ENCODE measurements around the gene C11orf91.
"Not testable (repeated sequence)": the region's sequence is repeated elsewhere in the genome, so short reads cannot be mapped to it uniquely, and the experiment has no call there.

C11orf91 gene, protein sequence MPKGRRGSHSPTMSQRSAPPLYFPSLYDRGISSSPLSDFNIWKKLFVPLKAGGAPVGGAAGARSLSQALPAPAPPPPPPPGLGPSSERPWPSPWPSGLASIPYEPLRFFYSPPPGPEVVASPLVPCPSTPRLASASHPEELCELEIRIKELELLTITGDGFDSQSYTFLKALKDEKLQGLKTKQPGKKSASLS

GRCh38 chr11:33700502-33701271 is at the start of gene C11orf91:
Gene C11orf91 (minus strand): TSS chr11:33700826. CDS start chr11:33700740, 86 bp downstream.
- peak; percentile 98 for DNase-seq

DNA sequence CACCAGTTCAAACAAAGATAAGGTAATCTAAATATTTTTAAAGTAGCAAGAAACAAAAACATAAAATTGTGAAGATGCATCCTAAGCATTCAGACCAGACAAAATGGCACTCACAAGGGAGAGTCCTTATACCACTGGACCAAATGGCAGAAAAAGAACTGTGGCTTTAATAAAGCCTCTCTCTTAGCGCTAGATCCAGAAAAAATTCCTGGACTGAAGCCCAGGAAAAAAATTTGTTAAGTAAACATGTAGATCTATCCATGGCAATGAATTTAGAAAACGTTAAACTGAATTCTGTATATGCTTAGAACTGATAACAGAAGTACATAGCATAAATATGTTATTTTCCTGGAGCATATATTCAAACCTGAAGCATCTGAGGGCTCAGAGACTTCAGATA is 47.4 kb upstream of the C11orf91 start:
- no peak for DNase-seq

DNA sequence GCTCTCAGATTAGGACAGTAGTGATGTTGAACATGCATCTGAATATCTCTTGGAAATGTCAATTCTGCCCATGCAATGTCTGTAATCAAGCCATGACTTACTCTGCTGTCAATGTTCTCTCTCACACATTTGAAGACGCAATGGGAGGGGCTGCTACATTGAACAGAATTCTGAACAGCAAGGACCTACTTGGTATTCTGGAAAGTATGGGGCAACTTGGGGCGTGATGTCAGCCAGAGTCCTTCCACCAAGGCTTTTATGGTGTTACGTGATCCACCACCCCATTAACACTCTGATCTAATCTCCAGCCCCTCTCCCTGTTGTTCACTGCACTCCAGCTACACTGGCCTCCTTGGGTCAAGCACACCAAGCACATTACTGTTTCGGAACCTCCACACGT is 42.7 kb upstream of the C11orf91 start:
- DNase-seq: no peak

- DNase-seq: no peak
Observed at GRCh38 chr11:33742249-33742851, 41.7 kb upstream of the C11orf91 start.

- DNase-seq: no peak
Observed at GRCh38 chr11:33741806-33742205, 41.2 kb upstream of the C11orf91 start.

DNA sequence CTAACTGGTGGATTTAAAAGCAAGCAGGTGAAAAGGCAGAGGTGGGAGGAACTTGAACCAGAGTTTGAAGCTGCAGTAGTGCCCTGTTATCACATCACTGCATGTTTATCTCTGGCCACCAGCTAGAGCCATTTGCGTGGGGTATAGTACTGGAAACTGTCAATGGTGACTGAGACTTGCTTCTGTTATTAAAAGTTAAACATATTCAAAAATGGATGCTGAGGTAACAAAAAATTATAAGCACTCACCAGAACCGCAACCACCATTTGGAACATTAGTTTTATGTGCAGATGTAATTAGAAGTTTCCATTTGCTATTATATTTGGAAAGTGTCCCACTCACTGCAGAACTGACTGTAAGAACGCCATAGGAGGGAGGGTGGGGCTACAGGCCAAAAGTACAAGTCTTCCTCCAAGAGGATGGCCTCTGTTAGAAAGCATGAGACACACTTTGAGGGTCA is 36.8 kb upstream of the C11orf91 start:
- no peak for DNase-seq

- peak; percentile 92 for DNase-seq
Observed at GRCh38 chr11:33736148-33736812, 35.7 kb upstream of the C11orf91 start, which contains the start of gene CD59. Gene CD59 (minus strand): TSS chr11:33736423. CDS start chr11:33722445, 13,978 bp downstream.

DNA sequence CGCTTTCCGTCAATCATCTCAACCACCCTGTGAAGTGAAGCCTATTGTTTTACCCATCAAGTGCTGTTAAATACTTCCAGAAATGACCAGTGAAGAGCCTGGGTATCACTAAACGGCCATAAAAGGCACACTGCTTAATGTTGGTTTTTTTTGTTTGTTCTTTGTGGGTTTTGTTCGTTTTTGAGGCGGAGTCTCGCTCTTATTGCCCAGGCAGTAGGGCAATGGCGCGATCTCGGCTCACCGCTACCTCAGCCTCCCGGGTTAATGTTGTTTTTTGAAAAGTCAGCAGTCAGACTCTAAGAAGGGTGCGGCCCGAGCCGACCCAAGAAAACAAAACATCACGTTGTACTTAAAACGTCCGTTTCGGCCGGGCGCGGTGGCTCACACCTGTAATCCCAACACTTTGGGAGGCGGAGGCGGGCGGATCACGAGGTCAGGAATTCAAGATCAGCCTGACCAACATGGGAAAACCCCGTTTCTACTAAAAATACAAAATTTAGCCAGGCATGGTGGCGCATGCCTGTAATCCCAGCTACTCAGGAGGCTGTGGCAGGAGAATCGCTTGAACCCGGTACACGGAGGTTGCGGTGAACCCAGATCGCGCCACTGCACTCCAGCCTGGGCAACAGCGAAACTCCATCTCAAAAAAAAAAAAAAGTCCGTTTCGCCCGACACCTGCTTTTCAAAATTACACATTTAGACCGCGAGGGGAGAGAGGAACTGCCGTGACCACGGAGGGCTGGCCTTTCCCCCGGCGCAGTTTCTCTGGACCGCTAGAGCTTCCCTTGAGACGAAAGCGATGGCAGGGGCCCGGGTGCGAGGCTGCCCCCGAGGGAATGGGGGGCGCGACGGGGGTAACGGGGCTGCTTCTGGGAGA is 34.9 kb upstream of the C11orf91 start:
- DNase-seq: peak; percentile 61

DNA sequence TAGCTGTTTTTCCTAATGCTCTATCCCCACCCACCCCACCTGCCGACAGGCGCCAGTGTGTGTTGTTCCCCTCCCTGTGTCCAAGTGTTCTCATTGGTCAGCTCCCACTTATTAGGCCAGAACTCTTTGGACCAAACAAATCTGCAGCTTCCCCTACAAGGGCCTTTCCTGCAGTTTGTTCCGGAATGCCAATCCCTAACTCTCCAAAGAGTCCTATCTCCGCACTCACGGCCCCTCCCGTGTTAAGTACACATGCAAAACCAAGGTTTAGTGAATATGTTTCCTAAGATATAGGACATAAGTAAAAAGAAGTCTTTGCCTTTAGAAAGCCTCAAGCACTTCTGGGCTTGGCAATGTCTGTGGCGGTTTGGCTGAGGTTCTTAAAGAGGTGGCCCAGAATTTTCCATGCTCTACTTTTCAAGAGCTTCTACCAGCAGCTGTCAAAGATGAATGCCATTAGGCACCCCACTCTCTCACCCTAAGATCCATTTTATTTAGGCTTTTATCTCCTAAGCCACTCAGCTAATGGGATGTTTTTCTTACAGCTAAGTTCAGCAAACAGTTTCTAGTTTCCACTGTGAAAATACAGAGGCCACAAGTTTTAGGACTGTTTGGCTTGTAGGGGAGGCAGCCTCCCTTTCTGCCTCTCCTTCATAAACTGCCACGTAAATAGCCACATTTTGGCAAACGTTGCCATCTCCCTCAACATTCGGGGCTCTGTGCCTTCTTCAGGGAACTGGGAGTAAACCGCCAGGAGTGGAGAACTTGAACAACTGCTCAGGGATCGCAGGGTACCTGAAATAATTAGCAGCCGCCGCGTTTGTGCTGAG is 34.0 kb upstream of the C11orf91 start:
- no peak for DNase-seq

GRCh38 chr11:33733980-33734379 is 33.4 kb upstream of the C11orf91 start:
- DNase-seq: no peak

GRCh38 chr11:33731723-33732531 is 31.3 kb upstream of the C11orf91 start:
- peak; percentile 50 for DNase-seq

DNA sequence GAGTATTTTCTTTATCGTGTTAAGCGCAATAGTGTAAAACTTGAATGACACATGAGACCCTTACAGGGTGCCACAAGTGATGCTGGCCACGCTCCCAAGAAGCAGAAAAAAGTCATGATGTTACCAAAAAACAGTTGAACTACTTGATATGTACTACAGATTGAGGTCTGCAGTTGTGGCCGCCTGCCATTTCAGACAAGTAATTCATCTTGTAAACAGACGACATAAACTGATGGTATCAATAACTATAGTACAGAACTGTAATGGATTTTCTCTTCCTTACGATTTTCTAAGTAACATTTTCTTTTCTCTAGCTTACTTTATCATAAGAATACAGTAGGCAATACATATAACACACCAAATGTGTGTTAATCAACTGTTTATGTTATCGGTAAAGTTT is 30.1 kb upstream of the C11orf91 start:
- no peak for DNase-seq

- DNase-seq: not testable (repeated sequence)
Observed at GRCh38 chr11:33729072-33729664, 28.5 kb upstream of the C11orf91 start.

DNA sequence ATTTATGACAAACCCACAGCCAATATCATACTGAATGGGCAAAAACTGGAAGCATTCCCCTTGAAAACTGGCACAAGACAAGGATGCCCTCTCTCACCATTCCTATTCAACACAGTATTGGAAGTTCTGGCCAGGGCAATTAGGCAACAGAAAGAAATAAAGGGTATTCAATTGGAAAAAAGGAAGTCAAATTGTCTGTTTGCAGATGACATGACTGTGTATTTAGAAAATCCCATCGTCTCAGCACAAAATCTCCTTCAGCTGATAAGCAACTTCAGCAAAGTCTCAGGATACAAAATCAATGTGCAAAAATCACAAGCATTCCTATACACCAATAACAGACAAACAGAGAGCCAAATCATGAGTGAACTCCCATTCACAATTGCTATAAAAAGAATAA is 26.9 kb upstream of the C11orf91 start:
- not testable (repeated sequence) for DNase-seq

DNA sequence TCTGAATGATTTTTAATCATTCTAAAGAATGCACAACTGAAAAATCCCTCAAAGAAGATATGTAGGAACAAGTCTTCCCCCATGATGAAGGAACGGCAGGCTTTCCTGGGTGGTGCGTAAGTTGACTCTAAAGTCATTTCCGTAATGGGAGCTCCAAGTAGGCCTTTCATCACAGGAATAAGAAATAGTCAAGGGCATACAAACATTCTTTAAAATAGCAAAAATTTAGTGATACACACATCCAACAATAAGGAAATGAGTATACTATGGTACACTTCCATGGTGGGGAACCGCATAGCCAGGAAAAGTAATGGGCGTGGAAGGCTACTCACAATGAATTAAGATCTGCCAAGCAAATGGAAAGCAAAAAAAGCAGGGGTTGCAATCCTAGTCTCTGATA is 24.9 kb upstream of the C11orf91 start:
- no peak for DNase-seq

DNA sequence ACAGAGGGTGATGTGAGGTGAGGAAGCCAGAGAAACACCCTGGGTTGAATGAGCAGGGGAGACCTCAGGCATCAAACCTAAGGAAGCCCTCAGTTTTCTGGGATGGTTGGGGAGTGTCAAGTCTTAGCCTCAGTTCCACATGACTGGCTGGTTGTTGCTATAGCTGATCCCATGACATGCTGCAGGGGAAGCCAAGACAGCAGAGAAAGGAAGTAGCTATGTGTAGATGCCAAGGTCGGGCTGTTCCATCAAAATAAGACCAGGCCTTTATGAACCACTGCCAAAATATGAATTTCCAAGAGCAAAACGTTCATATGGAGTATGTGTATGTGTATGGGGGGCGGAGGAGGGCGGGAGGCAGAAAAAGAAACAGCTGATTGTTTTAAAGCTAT is 24.0 kb upstream of the C11orf91 start:
- no peak for DNase-seq

DNA sequence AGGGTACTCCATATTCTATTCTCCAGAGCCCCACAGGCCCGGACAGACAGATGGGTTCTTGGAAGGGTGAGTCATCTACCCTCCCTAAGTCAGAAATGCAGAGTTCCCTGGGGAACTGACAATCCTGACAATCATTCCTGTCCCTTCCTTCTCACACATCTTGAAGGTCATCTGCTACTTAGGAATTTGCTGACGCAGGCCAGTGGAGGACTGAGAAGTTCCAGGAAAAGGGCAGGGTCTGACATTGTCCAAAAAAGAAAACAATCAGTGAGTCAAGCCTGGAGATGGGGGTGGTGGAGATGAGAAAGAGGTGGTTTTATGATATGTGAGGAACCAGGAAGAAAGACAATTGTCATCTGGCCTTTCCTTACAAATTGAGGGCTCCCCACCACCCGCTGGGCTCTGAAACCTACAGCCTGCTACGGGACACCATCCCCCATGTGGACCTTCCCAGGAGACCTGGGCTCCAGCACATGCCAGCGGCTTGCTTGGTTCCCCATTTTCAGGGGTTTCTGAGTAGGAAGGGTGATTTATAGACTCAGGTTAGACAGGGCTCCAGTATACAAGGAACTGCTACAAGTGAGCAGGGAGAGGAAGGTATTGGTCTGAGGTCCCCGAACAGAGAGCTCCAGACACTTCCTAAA is 22.7 kb upstream of the C11orf91 start:
- DNase-seq: no peak

GRCh38 chr11:33722590-33723234 is 22.1 kb upstream of the C11orf91 start:
- DNase-seq: peak; percentile 80

GRCh38 chr11:33721984-33722383 is 21.4 kb upstream of the C11orf91 start:
- no peak for DNase-seq

Measured in stimulated activated CD8-positive, alpha-beta memory T cell treated with anti-CD3 and anti-CD28 coated beads, Interleukin-4, amount 100 ng/mL, for 48 hours (primary cell).